Stimulated activated naive CD8-positive, alpha-beta T cell treated with anti-CD3 and anti-CD28 coated beads, Interleukin-15, amount 100 ng/mL, for 72 hours (primary cell): Measurements from ENCODE around the gene APOBR.
"Not testable (repeated sequence)": the region's sequence is repeated elsewhere in the genome, so short reads cannot be mapped to it uniquely, and the experiment has no call there.

ENCODE experiments used
- ATAC-seq: fragments of 150-1000 bp; cut with Tn5 transposase; 2 replicates; pipeline ENCODE4 v1.10.0; 2021; ENCODE audit warnings: mild to moderate bottlenecking, moderate library complexity
- DNase-seq, 2 donors: peaks; one replicate each; pipeline ENCODE4 v3.0.0; 2021 to 2022
- H3K27ac Mint-ChIP-seq, 2 donors: one replicate each; pipeline ENCODE4 v1.8.0; 2022; ENCODE audit warnings: mild to moderate bottlenecking in 2 of 2, mixed read lengths in 2 of 2, moderate library complexity in 2 of 2
- H3K27me3 Mint-ChIP-seq: one replicate; pipeline ENCODE4 v1.8.0; 2022; ENCODE audit warnings: mixed read lengths
- H3K4me1 Mint-ChIP-seq: one replicate; pipeline ENCODE4 v1.8.0; 2022; ENCODE audit warnings: mild to moderate bottlenecking, mixed read lengths
- H3K4me3 Mint-ChIP-seq, 2 donors: one replicate each; pipeline ENCODE4 v1.8.0; 2022; ENCODE audit warnings: mild to moderate bottlenecking in 2 of 2, mixed read lengths in 2 of 2, moderate library complexity in 1 of 2
- H3K9me3 Mint-ChIP-seq, 2 donors: one replicate each; pipeline ENCODE4 v1.8.0; 2022; ENCODE audit warnings: mixed read lengths in 2 of 2

APOBR gene

DNA sequence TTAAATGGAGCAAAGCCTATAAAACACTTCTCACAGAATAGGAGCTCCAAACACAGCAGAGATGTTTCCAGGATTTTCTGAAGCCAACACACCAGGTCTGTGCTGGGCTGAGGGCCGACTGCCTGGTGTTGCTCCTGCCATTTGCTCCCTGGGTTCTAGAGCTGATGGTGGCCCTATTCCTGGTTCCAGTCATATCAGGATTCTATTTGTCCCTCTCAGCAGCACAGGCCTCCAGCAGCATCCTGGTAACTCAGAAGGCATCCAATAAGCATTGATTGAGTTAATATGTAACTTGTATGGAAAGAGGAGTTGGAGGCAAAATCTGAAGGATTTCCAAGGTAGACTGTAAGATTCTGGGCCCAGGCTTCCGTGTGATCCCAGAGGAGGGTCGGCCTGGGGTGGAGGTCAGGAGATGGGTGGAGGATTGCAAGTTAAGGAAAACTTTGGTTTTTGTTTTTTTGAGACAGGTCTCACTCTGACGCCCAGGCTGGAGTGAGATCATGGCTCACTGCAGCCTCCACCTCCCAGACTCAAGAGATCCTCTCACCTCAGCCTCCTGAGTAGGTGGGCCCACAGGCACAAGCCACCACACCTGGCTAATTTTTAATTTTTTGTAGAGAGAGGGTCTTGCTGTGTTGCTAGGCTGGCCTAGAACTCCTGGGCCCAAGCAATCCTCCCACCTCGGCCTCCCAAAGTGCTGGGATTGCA lies 38.7 kb downstream of the APOBR start:
- Mint-ChIP-seq H3K4me3 (no peak overlapping the region), H3K9me3 (no peaks in the 10 kb centered on the region), H3K27ac (no peak overlapping the region), H3K27me3 (no peaks in the 10 kb centered on the region), H3K4me1 (peaks cover 17% of the 10 kb centered on the region)
- no peak for DNase-seq
- no peak for ATAC-seq

- Mint-ChIP-seq H3K9me3 (no peaks in the 10 kb centered on the region), H3K27me3 (no peaks in the 10 kb centered on the region), H3K4me1 (peaks cover 17% of the 10 kb centered on the region), H3K27ac (peak overlapping the region in 1 of 2 donors; percentile 13), H3K4me3 (no peak overlapping the region)
- DNase-seq (no peak), ATAC-seq (no peak)
Measured at GRCh38 chr16:28534542-28535373, 40.3 kb downstream of the APOBR start.

DNA sequence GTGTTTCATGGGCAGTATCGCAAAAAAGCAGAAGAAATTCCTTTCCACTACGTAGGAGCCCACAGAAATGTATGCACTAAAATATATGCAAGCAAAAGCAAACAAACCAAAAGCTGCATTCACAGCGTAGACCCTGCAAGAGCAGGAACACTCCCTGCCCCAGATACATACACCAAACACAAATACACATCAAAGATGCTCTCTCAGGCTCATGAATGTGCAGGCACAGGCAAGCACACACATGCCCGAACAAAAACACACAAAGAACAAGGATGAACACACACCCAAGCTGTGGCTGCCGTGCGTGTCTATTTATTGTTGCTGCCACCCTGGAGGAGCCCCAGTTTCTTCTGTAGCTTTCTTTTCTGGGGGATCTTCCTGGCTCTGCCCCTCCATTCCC lies 42.6 kb downstream of the APOBR start:
- ATAC-seq = no peak
- DNase-seq = no peak
- H3K9me3 Mint-ChIP-seq = no peaks in the 10 kb centered on the region
- H3K4me1 Mint-ChIP-seq = peaks cover 17% of the 10 kb centered on the region
- no peak overlapping the region for H3K4me3 Mint-ChIP-seq
- H3K27me3 Mint-ChIP-seq = no peaks in the 10 kb centered on the region
- H3K27ac Mint-ChIP-seq = no peak overlapping the region

- no peak for ATAC-seq
- Mint-ChIP-seq H3K4me3 (no peak overlapping the region), H3K4me1 (peaks cover 25% of the 10 kb centered on the region), H3K9me3 (no peaks in the 10 kb centered on the region), H3K27ac (no peak overlapping the region), H3K27me3 (no peaks in the 10 kb centered on the region)
- DNase-seq = no peak
Measured at GRCh38 chr16:28537964-28538732, 43.7 kb downstream of the APOBR start.

DNA sequence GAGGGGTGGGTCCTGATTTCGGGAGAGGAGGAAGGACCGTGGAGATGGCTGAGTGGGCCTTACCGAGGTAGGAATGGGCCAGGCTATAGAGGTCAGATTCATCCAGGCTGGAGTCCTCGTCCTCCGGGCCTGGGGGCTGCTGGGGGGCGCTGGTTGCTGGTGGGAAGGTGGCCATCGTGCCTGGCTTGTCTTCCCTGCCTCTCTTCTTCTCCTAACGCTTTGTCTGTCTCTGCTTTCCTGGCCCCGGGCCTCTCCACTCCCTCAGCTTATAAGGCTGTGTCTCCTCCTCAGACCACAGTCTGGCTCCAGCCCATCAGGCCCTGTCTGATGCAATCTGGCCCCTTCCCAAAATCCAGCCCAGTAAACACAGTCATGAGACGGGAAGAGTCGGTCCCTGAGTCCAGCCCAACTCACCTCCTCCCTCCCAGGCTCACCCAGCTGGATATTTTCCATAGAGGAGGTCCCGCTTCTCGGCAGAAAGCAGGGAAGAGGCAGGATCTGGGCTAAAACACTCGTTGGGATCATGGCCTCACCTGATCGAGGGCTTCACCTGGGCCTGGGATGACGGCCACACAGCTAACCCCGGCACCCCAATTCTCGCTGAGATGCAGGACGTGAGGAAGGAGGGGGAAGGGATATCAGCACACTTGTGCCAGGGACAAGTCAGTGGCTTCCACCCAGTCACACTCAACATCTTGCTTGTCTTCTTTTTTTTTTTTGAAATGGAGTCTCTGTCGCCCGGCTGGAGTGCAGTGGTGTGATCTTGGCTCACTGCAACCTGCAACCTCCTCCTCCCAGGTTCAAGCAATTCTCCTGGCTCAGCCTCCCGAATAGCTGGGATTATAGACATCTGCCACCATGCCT lies 44.5 kb downstream of the APOBR start, which contains the start of gene NUPR1:
NUPR1 (minus strand) TSS at position 242 of the 864 bp plus-strand sequence; CDS start at position 175, 67 bp downstream.
- H3K9me3 Mint-ChIP-seq = no peaks in the 10 kb centered on the region
- no peaks in the 10 kb centered on the region for H3K27me3 Mint-ChIP-seq
- ATAC-seq (no peak), DNase-seq (no peak)
- H3K27ac Mint-ChIP-seq = peak within 1 kb of the TSS in 1 of 2 donors; percentile 51
- no peak within 1 kb of the TSS for H3K4me3 Mint-ChIP-seq
- peaks cover 27% of the 10 kb centered on the region for H3K4me1 Mint-ChIP-seq

DNA sequence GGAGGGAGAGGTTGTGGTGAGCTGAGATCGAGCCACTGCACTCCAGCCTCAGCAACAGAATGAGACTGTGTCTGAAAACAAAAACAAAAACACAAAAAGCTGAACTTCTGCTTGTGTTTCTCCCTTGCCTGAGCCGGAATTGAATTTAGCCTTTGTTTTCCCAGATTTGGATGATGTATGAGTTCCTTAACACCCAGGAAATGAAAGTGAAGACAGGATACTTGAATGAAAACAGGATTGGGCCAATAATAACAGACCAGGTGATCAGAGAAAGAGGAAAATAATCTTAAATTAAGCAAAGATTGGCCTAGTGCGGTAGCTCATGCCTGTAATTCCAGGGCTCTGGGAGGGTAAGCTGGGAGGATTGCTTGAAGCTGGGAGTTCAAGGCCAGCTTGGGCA lies 45.9 kb downstream of the APOBR start:
- no peaks in the 10 kb centered on the region for H3K9me3 Mint-ChIP-seq
- H3K4me1 Mint-ChIP-seq = peaks cover 15% of the 10 kb centered on the region
- no peak for ATAC-seq
- H3K27ac Mint-ChIP-seq = no peak overlapping the region
- H3K4me3 Mint-ChIP-seq = no peak overlapping the region
- no peaks in the 10 kb centered on the region for H3K27me3 Mint-ChIP-seq
- no peak for DNase-seq

DNA sequence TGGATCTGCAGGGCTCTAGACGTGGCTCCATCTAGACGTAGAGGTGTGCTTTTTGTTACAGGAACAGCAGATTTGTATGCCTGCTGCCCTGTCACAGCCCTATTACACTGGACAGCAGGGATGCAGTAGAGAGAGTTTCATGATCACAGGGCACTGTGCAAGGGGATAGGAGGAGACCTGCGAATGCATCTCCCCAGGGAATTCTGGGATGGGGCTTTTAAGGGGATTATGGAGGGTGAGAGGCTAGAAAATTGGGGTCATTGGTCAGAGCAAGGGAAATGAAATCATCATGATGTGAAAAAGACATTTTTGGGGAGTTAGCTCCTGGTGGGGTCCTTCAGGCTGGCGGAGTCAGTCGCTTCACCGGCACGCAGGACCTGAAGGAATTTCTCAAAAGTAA lies 48.2 kb downstream of the APOBR start:
- H3K27ac Mint-ChIP-seq = no peak overlapping the region
- peaks cover 10% of the 10 kb centered on the region for H3K4me1 Mint-ChIP-seq
- no peak for DNase-seq
- no peak for ATAC-seq
- no peak overlapping the region for H3K4me3 Mint-ChIP-seq
- H3K9me3 Mint-ChIP-seq = no peaks in the 10 kb centered on the region
- H3K27me3 Mint-ChIP-seq = no peaks in the 10 kb centered on the region

DNA sequence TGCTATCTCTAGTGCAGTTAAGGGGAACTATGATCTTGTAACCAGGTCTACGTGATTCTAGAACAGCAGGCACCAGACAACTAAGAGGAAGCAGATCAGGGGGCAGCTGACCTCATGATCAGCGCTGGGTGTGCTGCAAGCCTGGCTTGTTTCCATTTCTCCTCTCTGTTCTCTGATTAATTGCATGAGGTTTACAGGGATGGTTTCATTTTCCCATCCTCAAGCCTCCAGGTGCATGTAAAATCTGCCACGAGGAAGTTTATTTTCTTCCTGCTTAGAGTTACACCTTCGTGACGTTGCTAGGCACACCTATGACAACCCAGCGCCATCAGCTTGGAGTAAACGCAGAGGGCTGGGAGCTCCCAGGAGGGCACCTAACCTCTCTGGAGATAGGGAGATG lies 48.6 kb downstream of the APOBR start:
- no peak overlapping the region for H3K4me3 Mint-ChIP-seq
- no peak for ATAC-seq
- no peaks in the 10 kb centered on the region for H3K9me3 Mint-ChIP-seq
- H3K27me3 Mint-ChIP-seq = no peaks in the 10 kb centered on the region
- peaks cover 10% of the 10 kb centered on the region for H3K4me1 Mint-ChIP-seq
- no peak overlapping the region for H3K27ac Mint-ChIP-seq
- no peak for DNase-seq

- H3K27ac Mint-ChIP-seq = no peak overlapping the region
- H3K9me3 Mint-ChIP-seq = no peaks in the 10 kb centered on the region
- H3K27me3 Mint-ChIP-seq = no peaks in the 10 kb centered on the region
- ATAC-seq = no peak
- DNase-seq = no peak
- H3K4me1 Mint-ChIP-seq = peaks cover 15% of the 10 kb centered on the region
- H3K4me3 Mint-ChIP-seq = no peak overlapping the region
Measured at GRCh38 chr16:28544998-28545397, 50.6 kb downstream of the APOBR start.

DNA sequence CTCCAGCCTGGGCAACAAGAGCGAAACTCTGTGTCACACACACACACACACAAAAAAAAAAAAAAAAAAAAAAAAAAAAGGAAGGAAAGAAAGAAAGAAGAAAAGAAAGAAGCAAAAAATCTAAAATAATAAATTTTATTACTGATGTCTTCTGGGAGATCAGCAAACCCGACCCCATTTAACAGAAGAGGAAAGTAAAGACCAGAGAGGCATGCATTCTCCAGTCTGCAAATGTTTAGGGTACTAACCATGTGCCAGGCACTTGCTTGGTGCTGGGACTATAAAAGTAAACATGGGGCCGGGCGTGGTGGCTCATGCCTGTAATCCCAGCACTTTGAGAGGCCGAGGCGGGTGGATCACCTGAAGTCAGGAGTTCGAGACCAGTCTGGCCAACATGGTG lies 51.5 kb downstream of the APOBR start:
- not testable (repeated sequence) for H3K4me3 Mint-ChIP-seq, H3K27ac Mint-ChIP-seq, DNase-seq, ATAC-seq, H3K9me3 Mint-ChIP-seq, H3K27me3 Mint-ChIP-seq
- peaks cover 15% of the 10 kb centered on the region for H3K4me1 Mint-ChIP-seq

GRCh38 chr16:28546626-28547025 lies 52.2 kb downstream of the APOBR start:
- DNase-seq (no peak), ATAC-seq (no peak)
- Mint-ChIP-seq H3K4me1 (peaks cover 15% of the 10 kb centered on the region), H3K27me3 (no peaks in the 10 kb centered on the region), H3K9me3 (no peaks in the 10 kb centered on the region), H3K4me3 (no peak overlapping the region), H3K27ac (no peak overlapping the region)

- no peak for DNase-seq
- H3K4me3 Mint-ChIP-seq = no peak overlapping the region
- H3K4me1 Mint-ChIP-seq = peaks cover 6% of the 10 kb centered on the region
- no peak overlapping the region for H3K27ac Mint-ChIP-seq
- ATAC-seq = no peak
- H3K9me3 Mint-ChIP-seq = no peaks in the 10 kb centered on the region
- H3K27me3 Mint-ChIP-seq = no peaks in the 10 kb centered on the region
Measured at GRCh38 chr16:28548306-28548802, 53.9 kb downstream of the APOBR start.
